ENCODE measurements around the gene B3GNT7.

DNA sequence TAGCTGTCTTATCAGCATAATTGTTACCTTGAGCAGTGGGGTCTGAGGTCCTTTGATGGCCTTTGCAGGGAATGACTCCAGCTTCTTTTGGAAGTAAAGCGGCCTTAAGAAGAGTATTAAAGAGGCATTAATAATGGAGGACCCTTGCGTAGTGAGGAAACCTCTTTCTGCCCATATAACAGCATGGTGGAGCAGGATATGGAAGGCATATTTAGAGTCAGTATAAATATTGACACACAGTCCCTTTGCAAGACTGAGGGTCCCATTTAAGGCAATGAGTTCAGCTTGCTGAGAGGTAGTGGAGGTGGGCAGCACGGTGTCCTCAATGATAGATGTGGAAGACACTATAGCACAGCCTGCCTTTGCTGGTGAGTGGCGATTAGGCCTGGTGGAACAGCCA, 36.1 kb downstream of the B3GNT7 start:
- TF ChIP-seq MAX (IDR thresholded peaks at IDR 0.05) = no peak
- no peak for TF ChIP-seq TAF1 (IDR thresholded peaks at IDR 0.05; ENCODE audit: low read depth)
- TF ChIP-seq TCF12 (IDR thresholded peaks at IDR 0.05; ENCODE audit: low read depth) = no peak
- TF ChIP-seq CEBPB (IDR thresholded peaks at IDR 0.05) = no peak
- no peak for TF ChIP-seq YY1 (IDR thresholded peaks at IDR 0.05; ENCODE audit: low read depth)
